Adrenal gland (tissue), 12 donors: ENCODE measurements around the gene ISLR. TPM values are rescaled to one million over a fixed set of nuclear protein-coding genes. Genes with fewer than 3 reads are reported as not detected.
A peak's percentile ranks its signal among the peaks of the same experiment; 100 is the strongest.

Source experiments
- DNase-seq, 7 donors: peaks; one replicate each; pipeline ENCODE4 v3.0.0-alpha.2; 2019 to 2020
- H3K27ac ChIP-seq, 5 donors: fragments of 200-600 bp; sonication (generic) in 4 of 5; 1 replicate in 3 of 5; 2 replicates in 2 of 5; pipeline versions ENCODE4 v1.5.1 to v1.8.0; 2016 to 2020; ENCODE audit warnings: mild to moderate bottlenecking in 1 of 5
- H3K27me3 ChIP-seq: fragments of 200-600 bp; 2 replicates; pipeline ENCODE4 v1.8.0; 2021
- H3K36me3 ChIP-seq, 2 donors: fragments of 200-600 bp; replicated peaks in 1 of 2; 1 replicate in 1 of 2; 2 replicates in 1 of 2; pipeline versions ENCODE4 v1.5.1 to v1.8.0; 2018 to 2022
- H3K4me1 ChIP-seq, 2 donors: fragments of 200-600 bp; replicated peaks in 1 of 2; 1 replicate in 1 of 2; 2 replicates in 1 of 2; pipeline versions ENCODE4 v1.5.1 to v1.8.0; 2018 to 2021
- H3K4me3 ChIP-seq, 4 donors: fragments of 200-600 bp; sonication (generic) in 3 of 4; one replicate each; pipeline ENCODE4 v1.5.1; 2016 to 2018
- H3K9me3 ChIP-seq, 3 donors: fragments of 200-600 bp; sonication (generic) in 1 of 3; replicated peaks in 1 of 3; 1 replicate in 2 of 3; 2 replicates in 1 of 3; pipeline versions ENCODE4 v1.5.1 to v1.8.0; 2016 to 2021
- POLR2A ChIP-seq, 2 donors: fragments of 450-650 bp; IDR thresholded peaks; one replicate each; pipeline ENCODE4 v1.6.1; 2017; ENCODE audit warnings: antibody characterized with exemption in 2 of 2, mild to moderate bottlenecking in 2 of 2, moderate library complexity in 1 of 2
- WGBS, 4 donors: extraction: QIAGEN DNeasy Blood & Tissue Kit in 2 of 4; methylation state at CpG; one replicate each; pipeline versions ENCODE4 v1.1.5 to v1.1.7; 2013 to 2017; 5-methylcytosine and 5-hydroxymethylcytosine counted together
- intact Hi-C, 2 donors: fragments of 100-400 bp; cut with DNase I; formaldehyde crosslinking; loops; one replicate each; pipeline versions ENCODE4 v1.14.1 to v1.15.0; 2022 to 2023
- polyA plus RNA-seq, 3 donors: library from polyadenylated mRNA; stranded (reverse); fragments of 200-250 nt in 2 of 3; fragments of 350-450 nt in 1 of 3; fragmentation: Illumina TruSeq in 1 of 3; extraction: RNeasy Lipid Tissue Mini Kit (QIAGEN cat#74804) in 1 of 3; gene quantifications; one replicate each; pipeline ENCODE4 v1.2.3, GENCODE V29; 2013 to 2014
- total RNA-seq, 9 donors: library from RNA; depleted of rRNA in 4 of 9; stranded (reverse); fragments of >200 nt in 4 of 9; fragments of 120-200 nt in 1 of 9; fragmentation: NEBNext Ultra II Directional in 1 of 9; extraction: Animal tissue kit (Norgen Biotek cat#: 25700) in 1 of 9; gene quantifications; one replicate each; pipeline versions ENCODE4 v1.1.0 to v1.2.4, GENCODE V29; 2013 to 2023
- TF ChIP-seq, protein P1 (sequence below), 6 experiments: fragments of 450-650 bp in 4 of 6; fragments of 200-600 bp in 2 of 6; sonication (generic) in 1 of 6; IDR thresholded peaks; 1 replicate in 5 of 6; 2 replicates in 1 of 6; pipeline versions ENCODE4 v1.5.1 to v1.8.0; 2016 to 2021; ENCODE audit warnings: antibody characterized with exemption in 6 of 6, mild to moderate bottlenecking in 2 of 6, moderate library complexity in 1 of 6
- donor health status: healthy with polysubstance abuse.
- donor health status: Bipolar disorder and iron deficiency.
- donor health status: DM: yes; HTN: yes; CAD: no.
- donor health status: DM: no; HTN: no; CAD: no.
- donor health status: DM: no; HTN: no; CAD: no.
- donor health status: DM: yes; HTN: yes; CAD: no.

Gene ISLR
- total and polyA plus RNA-seq, 12 donors: 6.1 to 63.4 (median 22.9) TPM

DNA sequence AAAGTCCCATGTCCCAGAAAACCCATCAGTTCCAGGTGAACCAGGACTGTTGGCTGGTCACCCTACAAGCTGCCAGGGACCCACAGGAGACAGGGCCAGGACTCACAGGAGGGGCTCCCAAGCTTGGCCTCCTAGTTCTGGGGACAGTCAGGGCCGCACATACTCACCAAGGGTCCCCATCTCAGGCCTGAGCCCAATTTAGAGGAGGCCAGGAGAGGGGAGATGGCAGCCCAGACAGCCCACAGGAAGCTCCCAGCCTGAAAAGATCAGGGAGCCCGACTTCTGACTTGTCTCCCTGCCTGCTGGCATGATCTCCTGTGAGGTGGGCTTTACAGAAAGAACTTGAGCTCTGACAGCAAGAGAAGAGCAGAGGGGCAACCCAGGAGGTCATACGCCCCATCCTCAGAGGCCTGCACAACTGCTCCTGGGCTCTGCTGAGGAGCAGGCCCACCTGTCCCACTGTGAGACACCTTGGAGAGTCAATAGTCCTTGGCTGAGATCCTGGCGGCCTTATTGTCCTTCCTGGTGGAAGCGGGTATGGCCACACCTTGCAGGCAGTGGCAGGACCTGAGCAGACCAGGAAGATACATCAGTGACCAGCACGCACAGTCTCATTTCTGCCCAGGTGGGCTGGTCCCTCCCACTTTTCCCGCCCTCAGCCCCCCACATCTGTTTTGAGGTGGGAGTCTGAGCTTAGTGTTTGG is 2.5 kb upstream of the ISLR start:
- TF ChIP-seq, protein P1, sequence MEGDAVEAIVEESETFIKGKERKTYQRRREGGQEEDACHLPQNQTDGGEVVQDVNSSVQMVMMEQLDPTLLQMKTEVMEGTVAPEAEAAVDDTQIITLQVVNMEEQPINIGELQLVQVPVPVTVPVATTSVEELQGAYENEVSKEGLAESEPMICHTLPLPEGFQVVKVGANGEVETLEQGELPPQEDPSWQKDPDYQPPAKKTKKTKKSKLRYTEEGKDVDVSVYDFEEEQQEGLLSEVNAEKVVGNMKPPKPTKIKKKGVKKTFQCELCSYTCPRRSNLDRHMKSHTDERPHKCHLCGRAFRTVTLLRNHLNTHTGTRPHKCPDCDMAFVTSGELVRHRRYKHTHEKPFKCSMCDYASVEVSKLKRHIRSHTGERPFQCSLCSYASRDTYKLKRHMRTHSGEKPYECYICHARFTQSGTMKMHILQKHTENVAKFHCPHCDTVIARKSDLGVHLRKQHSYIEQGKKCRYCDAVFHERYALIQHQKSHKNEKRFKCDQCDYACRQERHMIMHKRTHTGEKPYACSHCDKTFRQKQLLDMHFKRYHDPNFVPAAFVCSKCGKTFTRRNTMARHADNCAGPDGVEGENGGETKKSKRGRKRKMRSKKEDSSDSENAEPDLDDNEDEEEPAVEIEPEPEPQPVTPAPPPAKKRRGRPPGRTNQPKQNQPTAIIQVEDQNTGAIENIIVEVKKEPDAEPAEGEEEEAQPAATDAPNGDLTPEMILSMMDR (IDR thresholded peaks at IDR 0.05): no peak
- TF ChIP-seq POLR2A (IDR thresholded peaks at IDR 0.05): no peak
- Histone ChIP-seq H3K4me3 (no peak overlapping the region), H3K27ac (peak overlapping the region in 2 of 5 donors; percentile 6 to 39), H3K9me3 (no peaks in the 10 kb centered on the region), H3K36me3 (no peaks in the 10 kb centered on the region), H3K4me1 (peaks cover 10 to 14% of the 10 kb centered on the region in 2 donors), H3K27me3 (no peaks in the 10 kb centered on the region)
- 67 to 97% (median 93%) methylated on average over 1 to 7 of the region's 7 CpGs for WGBS, 4 donors
- intact Hi-C loops: no loop called here
- no peak for DNase-seq

DNA sequence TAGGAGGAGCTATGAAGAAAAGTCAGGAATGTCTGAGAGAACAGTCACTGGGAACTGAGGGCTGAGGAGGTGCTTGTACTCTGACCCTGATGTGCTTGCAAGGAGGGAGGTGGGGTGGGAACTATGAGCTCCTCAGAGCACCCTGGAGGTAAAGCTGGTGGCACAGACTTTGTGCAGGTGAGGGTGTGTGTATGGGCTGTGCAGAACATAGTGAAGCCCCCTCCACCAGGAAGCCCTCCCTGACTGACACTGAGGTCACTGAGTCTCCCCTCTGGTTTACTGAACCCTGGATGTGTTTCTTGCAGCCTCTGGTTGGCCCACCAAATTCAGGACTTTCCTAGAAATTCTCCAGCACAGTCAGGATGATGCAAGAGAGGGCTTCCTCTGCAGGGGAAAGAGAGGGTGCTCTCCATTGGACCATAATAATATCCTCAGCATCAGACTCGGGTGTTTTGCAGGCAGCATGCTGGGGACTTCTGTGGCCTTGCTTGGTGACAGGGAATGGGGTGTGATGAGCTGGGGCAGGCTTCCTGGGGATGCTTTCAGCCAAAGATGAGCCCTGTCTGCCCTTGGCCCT is 1.5 kb upstream of the ISLR start:
- peak overlapping the region in 2 of 5 donors; percentile 33 to 77 for H3K27ac ChIP-seq
- no peaks in the 10 kb centered on the region for H3K36me3 ChIP-seq
- no peaks in the 10 kb centered on the region for H3K9me3 ChIP-seq
- H3K27me3 ChIP-seq: no peaks in the 10 kb centered on the region
- no peak overlapping the region for H3K4me3 ChIP-seq
- no peak for DNase-seq
- WGBS, 4 donors: 67 to 100% (median 93%) methylated on average over 1 of the region's 1 CpG
- TF ChIP-seq POLR2A (IDR thresholded peaks at IDR 0.05): no peak
- TF ChIP-seq, protein P1 (IDR thresholded peaks at IDR 0.05): no peak
- intact Hi-C loops: no loop called here
- H3K4me1 ChIP-seq: peaks cover 10 to 14% of the 10 kb centered on the region in 2 donors

DNA sequence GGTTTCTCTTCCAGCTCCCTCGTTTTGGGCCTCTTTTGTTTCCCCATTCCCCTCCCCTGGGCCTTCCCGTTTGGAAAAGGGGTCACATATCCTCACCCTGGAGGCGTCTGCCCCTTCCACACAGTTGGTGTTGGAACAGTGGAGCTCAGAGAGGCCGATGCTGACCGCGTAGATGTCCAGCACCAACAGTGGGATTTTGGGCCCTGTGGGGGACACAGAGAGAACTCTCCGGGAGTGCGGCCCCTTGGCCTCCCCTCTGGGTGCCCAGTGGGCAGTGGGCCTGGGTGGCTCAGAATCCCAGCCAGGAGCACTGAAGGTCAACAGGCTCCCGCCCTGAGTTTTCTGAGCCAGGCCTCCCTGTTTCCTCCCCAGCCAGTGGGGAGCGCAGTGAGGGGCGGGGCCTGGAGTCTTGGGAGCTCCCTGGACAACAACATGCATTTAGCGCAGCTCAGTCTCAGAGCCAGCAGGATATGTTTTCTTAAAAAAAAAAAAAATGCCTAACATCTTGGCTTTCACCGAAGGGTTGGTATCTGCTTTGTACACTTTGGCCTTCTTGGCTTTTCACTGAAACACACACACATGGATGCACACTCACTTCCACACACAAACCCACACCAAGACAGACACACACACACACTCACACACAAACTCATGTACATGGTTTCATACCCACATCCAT is 670 bp upstream of the ISLR start:
- Histone ChIP-seq H3K27ac (peak overlapping the region in 2 of 5 donors; percentile 47 to 77), H3K36me3 (no peaks in the 10 kb centered on the region), H3K4me3 (no peak overlapping the region), H3K9me3 (no peaks in the 10 kb centered on the region), H3K27me3 (no peaks in the 10 kb centered on the region), H3K4me1 (peaks cover 10 to 16% of the 10 kb centered on the region in 2 donors)
- intact Hi-C loops: no loop called here
- 68 to 74% (median 69%) methylated on average over 10 to 13 of the region's 13 CpGs for WGBS, 4 donors
- no peak for TF ChIP-seq POLR2A (IDR thresholded peaks at IDR 0.05)
- TF ChIP-seq, protein P1 (IDR thresholded peaks at IDR 0.05): no peak
- DNase-seq: peak in 5 of 7 donors; percentile 32 to 59 (median 47)

DNA sequence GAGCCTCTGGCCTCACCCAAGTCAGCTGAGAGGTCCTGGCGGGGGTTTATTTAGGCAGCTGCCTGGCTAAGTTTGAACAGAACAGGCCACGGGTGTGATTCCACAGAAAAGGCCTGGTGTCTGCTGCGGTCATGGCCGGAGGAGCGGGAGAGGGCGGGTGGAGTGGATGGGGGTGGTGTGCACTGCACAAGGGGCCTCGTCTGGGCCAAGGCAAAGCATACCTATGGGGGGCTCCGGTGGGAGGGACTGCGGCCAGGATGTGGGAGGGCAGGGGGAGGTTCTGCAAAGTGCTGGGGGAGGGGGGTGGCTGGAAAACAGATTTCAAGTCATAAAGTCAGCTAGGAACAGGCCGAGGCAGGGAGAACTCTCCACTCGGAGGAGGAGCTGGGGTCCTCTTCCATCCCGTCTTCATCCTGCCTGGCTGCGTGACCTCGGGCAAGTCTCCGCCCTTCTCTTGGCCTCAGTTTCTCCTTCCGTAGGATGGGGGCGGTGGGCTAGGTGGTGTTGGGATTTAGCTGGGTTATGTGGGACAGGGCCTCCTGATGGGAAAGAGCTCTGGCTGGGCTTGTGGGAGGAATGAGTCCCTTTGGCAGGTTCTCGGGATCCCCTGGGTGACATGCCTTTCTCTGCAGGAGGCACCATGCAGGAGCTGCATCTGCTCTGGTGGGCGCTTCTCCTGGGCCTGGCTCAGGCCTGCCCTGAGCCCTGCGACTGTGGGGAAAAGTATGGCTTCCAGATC is 878 bp downstream of the ISLR start:
- Histone ChIP-seq H3K9me3 (no peaks in the 10 kb centered on the region), H3K27me3 (no peaks in the 10 kb centered on the region), H3K27ac (peak overlapping the region in 2 of 5 donors; percentile 47 to 77), H3K4me1 (peaks cover 10 to 17% of the 10 kb centered on the region in 2 donors), H3K36me3 (no peaks in the 10 kb centered on the region), H3K4me3 (peak overlapping the region in 1 of 4 donors; percentile 38)
- DNase-seq: peak in 2 of 7 donors; percentile 20 to 48
- WGBS, 4 donors: 72 to 84% (median 78%) methylated on average over 9 to 20 of the region's 20 CpGs
- intact Hi-C loops: no loop called here
- TF ChIP-seq, protein P1 (IDR thresholded peaks at IDR 0.05): no peak
- TF ChIP-seq POLR2A (IDR thresholded peaks at IDR 0.05): no peak
